H1 (cell line): ENCODE data around the gene PPP2R2B. TPM values are rescaled to one million over a fixed set of nuclear protein-coding genes. Genes with fewer than 3 reads are reported as not detected.

Source experiments
- ATF3 ChIP-seq: IDR thresholded peaks from 2 replicates; pipeline ENCODE4 v1.6.1; 2011; ENCODE audit warnings: low read depth, mild to moderate bottlenecking, low read length; ENCODE audit not compliant: insufficient read depth
- CHD7 ChIP-seq: fragments of 300-600 bp; sonication (generic); IDR thresholded peaks from 2 replicates; pipeline ENCODE4 v1.7.1; 2012; ENCODE audit warnings: low read length, moderate library complexity, mild to moderate bottlenecking, inconsistent platforms; ENCODE audit not compliant: insufficient replicate concordance
- PHF8 ChIP-seq: fragments of 200-600 bp; sonication (generic); conservative IDR thresholded peaks from 2 replicates; pipeline ENCODE4 v1.7.1; 2012; ENCODE audit warnings: low read depth, mild to moderate bottlenecking, inconsistent platforms, low read length, moderate library complexity
- SAP30 ChIP-seq: fragments of 300-600 bp; sonication (generic); IDR thresholded peaks from 2 replicates; pipeline ENCODE4 v1.7.1; 2012; ENCODE audit warnings: low read length, moderate library complexity, mild to moderate bottlenecking, inconsistent platforms; ENCODE audit not compliant: insufficient read depth, insufficient replicate concordance
- SP2 ChIP-seq: IDR thresholded peaks from 2 replicates; pipeline ENCODE4 v1.6.1; 2012; ENCODE audit warnings: mild to moderate bottlenecking, low read length, inconsistent platforms
- USF2 ChIP-seq: IDR thresholded peaks from 2 replicates; pipeline ENCODE4 v1.6.1; 2011; ENCODE audit warnings: low read length, improper control_type of control experiment
- polyA plus RNA-seq, 7 experiments: library from polyadenylated mRNA; depleted of rRNA in 3 of 7; stranded (reverse) in 5 of 7; unstranded in 2 of 7; fragments of >200 nt in 5 of 7; fragments of 200-250 nt in 2 of 7; gene quantifications; 1 replicate in 5 of 7; 2 replicates in 1 of 7; 4 replicates in 1 of 7; pipeline versions ENCODE4 v1.2.1 to v1.2.3, GENCODE V29; 2011 to 2013; ENCODE audit warnings: missing spikeins in 2 of 7, mixed read lengths in 2 of 7
- total RNA-seq: library from RNA; stranded (reverse); fragmentation: NEBNext Ultra II Directional; extraction: Animal tissue kit (Norgen Biotek cat#: 25700); gene quantifications from 2 replicates; pipeline ENCODE4 v1.2.1, GENCODE V29; 2021

PPP2R2B gene
- total and polyA plus RNA-seq, 2 of the 8 experiments (the other 6 are each of a cell fraction or from before 2014, with no cell fraction given) = 21.1 to 37.1 TPM

GRCh38 chr5:146909255-146910068 lies 30.9 kb upstream of the PPP2R2B start (continued):
- TF ChIP-seq CHD7 = no peak
- TF ChIP-seq USF2 = no peak
- TF ChIP-seq SP2 = no peak
- TF ChIP-seq SAP30 = no peak
- no peak for TF ChIP-seq ATF3
- TF ChIP-seq PHF8 = no peak
